CD14-positive monocyte (primary cell): ENCODE data around the gene SLC6A1. TPM values are rescaled to one million over a fixed set of nuclear protein-coding genes. Genes with fewer than 3 reads are reported as not detected.

Source experiments
- DNase-seq, 3 donors: peaks; one replicate each; pipeline ENCODE4 v3.0.0-alpha.2; 2011 to 2022
- H2AFZ ChIP-seq: 2 replicates; pipeline ENCODE4 v1.6.0; 2012; ENCODE audit warnings: mild to moderate bottlenecking, low read depth, low read length, inconsistent platforms; ENCODE audit not compliant: insufficient read depth, poor library complexity, severe bottlenecking
- H3K27ac ChIP-seq, 2 donors: 1 replicate in 1 of 2; 2 replicates in 1 of 2; pipeline ENCODE4 v1.5.1; 2012 to 2013; ENCODE audit warnings: low read length in 2 of 2, control low read depth in 1 of 2, inconsistent platforms in 1 of 2, low read depth in 1 of 2, mild to moderate bottlenecking in 1 of 2
- H3K27me3 ChIP-seq, 2 donors: one replicate each; pipeline versions ENCODE4 v1.6.0 to v1.6.1; 2011 to 2013; ENCODE audit warnings: low read length in 2 of 2; ENCODE audit not compliant: control insufficient read depth in 2 of 2, insufficient read depth in 2 of 2
- H3K36me3 ChIP-seq, 2 donors: replicated peaks in 1 of 2; 1 replicate in 1 of 2; 2 replicates in 1 of 2; pipeline versions ENCODE4 v1.5.1 to v1.6.1; 2012 to 2013; ENCODE audit warnings: low read length in 2 of 2, control low read depth in 1 of 2, inconsistent platforms in 1 of 2, mild to moderate bottlenecking in 1 of 2; ENCODE audit not compliant: insufficient read depth in 2 of 2, control insufficient read depth in 1 of 2
- H3K4me1 ChIP-seq, 2 donors: 1 replicate in 1 of 2; 2 replicates in 1 of 2; pipeline versions ENCODE4 v1.5.1 to v1.6.1; 2012 to 2013; ENCODE audit warnings: low read length in 2 of 2, control low read depth in 1 of 2, inconsistent platforms in 1 of 2, mild to moderate bottlenecking in 1 of 2, moderate library complexity in 1 of 2; ENCODE audit not compliant: insufficient read depth in 2 of 2, control insufficient read depth in 1 of 2
- H3K4me2 ChIP-seq: replicated peaks from 2 replicates; pipeline ENCODE3; 2012; ENCODE audit warnings: low read length, moderate library complexity, mild to moderate bottlenecking; ENCODE audit not compliant: poor library complexity, severe bottlenecking; ENCODE audit errors: extremely low read depth
- H3K4me3 ChIP-seq, 3 experiments: fragments of 200-600 bp in 1 of 3; sonication (generic) in 1 of 3; replicated peaks in 1 of 3; 1 replicate in 2 of 3; 2 replicates in 1 of 3; pipeline ENCODE4 v1.5.1; 2011 to 2013; ENCODE audit warnings: low read length in 3 of 3, mild to moderate bottlenecking in 3 of 3, control low read depth in 2 of 3, low read depth in 2 of 3, inconsistent platforms in 1 of 3, moderate library complexity in 1 of 3
- H3K79me2 ChIP-seq: 2 replicates; pipeline ENCODE4 v1.6.0; 2012; ENCODE audit warnings: mild to moderate bottlenecking, control low read depth, inconsistent platforms, low read length, moderate library complexity; ENCODE audit not compliant: insufficient read depth
- H3K9ac ChIP-seq: 2 replicates; pipeline ENCODE4 v1.6.0; 2017; ENCODE audit warnings: low read length, mild to moderate bottlenecking; ENCODE audit not compliant: insufficient read depth, poor library complexity, severe bottlenecking
- H3K9me3 ChIP-seq, 2 donors: replicated peaks in 1 of 2; 1 replicate in 1 of 2; 2 replicates in 1 of 2; pipeline versions ENCODE4 v1.5.1 to v1.6.1; 2012 to 2013; ENCODE audit warnings: low read length in 2 of 2, control low read depth in 1 of 2; ENCODE audit not compliant: control insufficient read depth in 1 of 2, insufficient read depth in 1 of 2
- H4K20me1 ChIP-seq: 2 replicates; pipeline ENCODE4 v1.6.0; 2012; ENCODE audit warnings: mild to moderate bottlenecking, low read length, control low read depth, moderate library complexity; ENCODE audit not compliant: insufficient read depth
- H3K27ac Mint-ChIP-seq, 7 donors: one replicate each; pipeline ENCODE4 v1.8.0; 2020; ENCODE audit warnings: mild to moderate bottlenecking in 7 of 7, mixed read lengths in 7 of 7, moderate library complexity in 6 of 7, inconsistent platforms in 2 of 7
- H3K27me3 Mint-ChIP-seq, 3 donors: one replicate each; pipeline ENCODE4 v1.8.0; 2021 to 2022; ENCODE audit warnings: low read depth in 3 of 3, mild to moderate bottlenecking in 3 of 3, mixed read lengths in 3 of 3, moderate library complexity in 3 of 3, inconsistent platforms in 1 of 3
- H3K36me3 Mint-ChIP-seq, 2 donors: one replicate each; pipeline ENCODE4 v1.8.0; 2020; ENCODE audit warnings: mixed read lengths in 2 of 2, inconsistent platforms in 1 of 2, mild to moderate bottlenecking in 1 of 2
- H3K4me1 Mint-ChIP-seq: one replicate; pipeline ENCODE4 v1.8.0; 2020; ENCODE audit warnings: mild to moderate bottlenecking, mixed read lengths
- H3K4me3 Mint-ChIP-seq, 2 donors: one replicate each; pipeline ENCODE4 v1.8.0; 2020; ENCODE audit warnings: mild to moderate bottlenecking in 2 of 2, mixed read lengths in 2 of 2, moderate library complexity in 1 of 2
- H3K9me3 Mint-ChIP-seq, 7 donors: one replicate each; pipeline ENCODE4 v1.8.0; 2020 to 2022; ENCODE audit warnings: mixed read lengths in 7 of 7, mild to moderate bottlenecking in 6 of 7, moderate library complexity in 6 of 7, inconsistent platforms in 2 of 7
- WGBS: methylation state at CpG from one replicate; pipeline ENCODE4 v1.1.5; 2013; ENCODE audit warnings: missing lambda C conversion rate; ENCODE audit not compliant: insufficient coverage; 5-methylcytosine and 5-hydroxymethylcytosine counted together
- intact Hi-C, 2 donors: fragments of 100-400 bp; cut with micrococcal nuclease; formaldehyde crosslinking; loops; one replicate each; pipeline versions ENCODE4 v1.15.0 to v1.15.1; 2023
- polyA plus RNA-seq, 3 donors: library from polyadenylated mRNA; depleted of rRNA in 1 of 3; unstranded in 2 of 3; stranded (reverse) in 1 of 3; fragments of 300-500 nt in 2 of 3; fragments of >200 nt in 1 of 3; fragmentation: Illumina TruSeq in 2 of 3; gene quantifications; 1 replicate in 2 of 3; 2 replicates in 1 of 3; pipeline ENCODE4 v1.2.3, GENCODE V29; 2012 to 2021
- TF ChIP-seq, protein P1 (sequence below): fragments of 200-600 bp; IDR thresholded peaks from one replicate; pipeline ENCODE4 v1.8.0; 2022; ENCODE audit warnings: antibody characterized with exemption, mild to moderate bottlenecking

Gene SLC6A1
- polyA plus RNA-seq, 3 donors, result not detected

DNA sequence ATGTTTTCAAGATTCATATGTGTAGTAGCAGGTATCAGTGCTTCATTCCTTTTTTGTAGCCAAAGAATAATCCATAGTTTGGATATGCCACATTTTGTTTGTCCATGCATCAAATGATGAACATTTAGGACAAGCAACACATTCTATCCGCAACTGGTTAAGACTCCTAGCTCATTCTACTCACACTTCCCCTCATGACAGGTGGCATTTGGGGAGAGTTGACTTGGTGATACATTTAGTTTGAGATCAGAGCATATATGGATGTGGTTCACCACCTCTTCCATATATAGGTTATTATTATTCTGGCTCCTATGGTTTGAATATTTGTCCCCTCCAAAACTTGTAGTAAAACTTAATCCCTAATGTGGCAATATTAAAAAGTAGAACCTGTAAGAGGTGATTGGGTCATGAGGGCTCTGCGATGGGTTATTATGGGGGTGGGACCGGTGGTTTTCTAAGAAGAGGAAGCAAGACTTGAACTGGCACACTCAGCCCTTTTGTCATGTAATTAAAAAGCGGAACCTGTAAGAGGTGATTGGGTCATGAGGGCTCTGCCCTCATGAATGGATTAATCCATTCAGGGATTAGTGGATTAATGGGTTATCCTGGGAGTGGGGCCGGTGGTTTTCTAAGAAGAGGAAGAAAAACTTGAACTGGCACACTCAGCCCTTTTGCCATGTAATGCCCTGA, 86.4 kb downstream of the SLC6A1 start:
- Histone ChIP-seq H3K4me2 (peak overlapping the region; percentile 21), H3K36me3 (no peaks in the 10 kb centered on the region), H3K27ac (peak overlapping the region in 1 of 2 donors; percentile 73), H3K79me2 (no peaks in the 10 kb centered on the region), H3K9ac (no peak overlapping the region), H4K20me1 (no peaks in the 10 kb centered on the region), H3K4me1 (peaks cover 47% of the 10 kb centered on the region in 2 donors), H3K4me3 (peak overlapping the region in 1 of 3 experiments; percentile 18), H3K27me3 (no peaks in the 10 kb centered on the region), H2AFZ (no peak overlapping the region), H3K9me3 (no peaks in the 10 kb centered on the region)
- TF ChIP-seq, protein P1, sequence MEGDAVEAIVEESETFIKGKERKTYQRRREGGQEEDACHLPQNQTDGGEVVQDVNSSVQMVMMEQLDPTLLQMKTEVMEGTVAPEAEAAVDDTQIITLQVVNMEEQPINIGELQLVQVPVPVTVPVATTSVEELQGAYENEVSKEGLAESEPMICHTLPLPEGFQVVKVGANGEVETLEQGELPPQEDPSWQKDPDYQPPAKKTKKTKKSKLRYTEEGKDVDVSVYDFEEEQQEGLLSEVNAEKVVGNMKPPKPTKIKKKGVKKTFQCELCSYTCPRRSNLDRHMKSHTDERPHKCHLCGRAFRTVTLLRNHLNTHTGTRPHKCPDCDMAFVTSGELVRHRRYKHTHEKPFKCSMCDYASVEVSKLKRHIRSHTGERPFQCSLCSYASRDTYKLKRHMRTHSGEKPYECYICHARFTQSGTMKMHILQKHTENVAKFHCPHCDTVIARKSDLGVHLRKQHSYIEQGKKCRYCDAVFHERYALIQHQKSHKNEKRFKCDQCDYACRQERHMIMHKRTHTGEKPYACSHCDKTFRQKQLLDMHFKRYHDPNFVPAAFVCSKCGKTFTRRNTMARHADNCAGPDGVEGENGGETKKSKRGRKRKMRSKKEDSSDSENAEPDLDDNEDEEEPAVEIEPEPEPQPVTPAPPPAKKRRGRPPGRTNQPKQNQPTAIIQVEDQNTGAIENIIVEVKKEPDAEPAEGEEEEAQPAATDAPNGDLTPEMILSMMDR, result no peak
- H3K4me1 Mint-ChIP-seq, result peaks cover 47% of the 10 kb centered on the region
- intact Hi-C loops, result no loop called here
- peak; percentile 80 to 90 (median 90) for DNase-seq
- peak overlapping the region; percentile 83 to 95 (median 89) for H3K27ac Mint-ChIP-seq
- peaks cover 0 to 7% (median 4%) of the 10 kb centered on the region in 7 donors for H3K9me3 Mint-ChIP-seq
- H3K27me3 Mint-ChIP-seq, result peaks cover 0 to 3% (median 2%) of the 10 kb centered on the region in 3 donors
- peaks cover 2 to 3% of the 10 kb centered on the region in 2 donors for H3K36me3 Mint-ChIP-seq
- WGBS, result 0% methylated on average over 3 of the region's 5 CpGs
- no peak overlapping the region for H3K4me3 Mint-ChIP-seq

GRCh38 chr3:11080492-11080891, 87.9 kb downstream of the SLC6A1 start:
- no peaks in the 10 kb centered on the region for H3K79me2 ChIP-seq
- H3K4me3 ChIP-seq, result no peak overlapping the region
- H3K36me3 ChIP-seq, result no peaks in the 10 kb centered on the region
- peaks cover 46 to 49% of the 10 kb centered on the region in 2 donors for H3K4me1 ChIP-seq
- H3K4me3 Mint-ChIP-seq, result no peak overlapping the region
- H3K27me3 ChIP-seq, result no peaks in the 10 kb centered on the region
- peaks cover 48% of the 10 kb centered on the region for H3K4me1 Mint-ChIP-seq
- TF ChIP-seq, protein P1, result no peak
- no peak overlapping the region for H2AFZ ChIP-seq
- no peak overlapping the region for H3K4me2 ChIP-seq
- H3K27ac Mint-ChIP-seq, result no peak overlapping the region
- H3K27ac ChIP-seq, result no peak overlapping the region
- peaks cover 0 to 3% of the 10 kb centered on the region in 2 donors for H3K36me3 Mint-ChIP-seq
- no peaks in the 10 kb centered on the region for H4K20me1 ChIP-seq
- no peak for DNase-seq
- no peaks in the 10 kb centered on the region for H3K9me3 ChIP-seq
- no peak overlapping the region for H3K9ac ChIP-seq
- H3K9me3 Mint-ChIP-seq, result peaks cover 0 to 3% (median 0%) of the 10 kb centered on the region in 7 donors
- peaks cover 0 to 3% (median 3%) of the 10 kb centered on the region in 3 donors for H3K27me3 Mint-ChIP-seq
- 79% methylated on average over 2 of the region's 5 CpGs for WGBS
- intact Hi-C loops, result no loop called here
